ENCODE measurements around the gene ADAMTSL3. TPM values are rescaled to one million over a fixed set of nuclear protein-coding genes. Genes with fewer than 3 reads are reported as not detected.

ADAMTSL3 gene
- total RNA-seq, 6 experiments from 2014 or later, result not detected

GRCh38 chr15:83610901-83611685 lies 42.8 kb upstream of the ADAMTSL3 start:
- Mint-ChIP-seq H3K36me3 (ENCODE audit: low read depth) (no peaks in the 10 kb centered on the region; the same call in 1 of the 2 replicates), H3K27ac (no peak overlapping the region), H3K4me3 (no peak overlapping the region), H3K27me3 (ENCODE audit: insufficient read depth) (no peaks in the 10 kb centered on the region), H3K9me3 (peaks cover 34% of the 10 kb centered on the region), H3K4me1 (ENCODE audit: low read depth) (no peaks in the 10 kb centered on the region)
- no peak for DNase-seq
- no peak for TF ChIP-seq CTCF (IDR thresholded peaks at IDR 0.05)

- no peak for DNase-seq
- no peaks in the 10 kb centered on the region for H3K4me1 Mint-ChIP-seq (ENCODE audit: low read depth)
- no peak for TF ChIP-seq CTCF (IDR thresholded peaks at IDR 0.05)
- no peaks in the 10 kb centered on the region; the same call in 1 of the 2 replicates for H3K36me3 Mint-ChIP-seq (ENCODE audit: low read depth)
- H3K9me3 Mint-ChIP-seq, result peaks cover 39% of the 10 kb centered on the region
- no peak overlapping the region for H3K4me3 Mint-ChIP-seq
- no peak overlapping the region for H3K27ac Mint-ChIP-seq
- no peaks in the 10 kb centered on the region for H3K27me3 Mint-ChIP-seq (ENCODE audit: insufficient read depth)
Observed at GRCh38 chr15:83612226-83612625, 41.7 kb upstream of the ADAMTSL3 start.

GRCh38 chr15:83612898-83613635 lies 40.9 kb upstream of the ADAMTSL3 start:
- Mint-ChIP-seq H3K4me3 (no peak overlapping the region), H3K4me1 (ENCODE audit: low read depth) (no peaks in the 10 kb centered on the region)

GRCh38 chr15:83613714-83614113 lies 40.2 kb upstream of the ADAMTSL3 start:
- no peak for TF ChIP-seq CTCF (IDR thresholded peaks at IDR 0.05)
- no peak overlapping the region for H3K4me3 Mint-ChIP-seq
- H3K36me3 Mint-ChIP-seq (ENCODE audit: low read depth), result no peaks in the 10 kb centered on the region; the same call in 1 of the 2 replicates
- DNase-seq, result peak; percentile 1
- no peaks in the 10 kb centered on the region for H3K4me1 Mint-ChIP-seq (ENCODE audit: low read depth)
- H3K27me3 Mint-ChIP-seq (ENCODE audit: insufficient read depth), result no peaks in the 10 kb centered on the region
- H3K9me3 Mint-ChIP-seq, result peaks cover 49% of the 10 kb centered on the region
- H3K27ac Mint-ChIP-seq, result no peak overlapping the region

More at GRCh38 chr15:83612898-83613635, 40.9 kb upstream of the ADAMTSL3 start:
- H3K27ac Mint-ChIP-seq, result no peak overlapping the region
- no peaks in the 10 kb centered on the region; the same call in 1 of the 2 replicates for H3K36me3 Mint-ChIP-seq (ENCODE audit: low read depth)
- DNase-seq, result no peak
- H3K27me3 Mint-ChIP-seq (ENCODE audit: insufficient read depth), result no peaks in the 10 kb centered on the region
- H3K9me3 Mint-ChIP-seq, result peaks cover 44% of the 10 kb centered on the region
- TF ChIP-seq CTCF (IDR thresholded peaks at IDR 0.05), result no peak

GRCh38 chr15:83616840-83617239 lies 37.1 kb upstream of the ADAMTSL3 start:
- Mint-ChIP-seq H3K4me3 (no peak overlapping the region), H3K27me3 (ENCODE audit: insufficient read depth) (no peaks in the 10 kb centered on the region), H3K9me3 (peaks cover 55% of the 10 kb centered on the region), H3K27ac (no peak overlapping the region), H3K36me3 (ENCODE audit: low read depth) (no peaks in the 10 kb centered on the region), H3K4me1 (ENCODE audit: low read depth) (no peaks in the 10 kb centered on the region)
- no peak for TF ChIP-seq CTCF (IDR thresholded peaks at IDR 0.05)
- DNase-seq, result no peak

All from HFFc6 (cell line).